Astrocyte (in vitro differentiated cells and primary cell): ENCODE results near the gene CELF5. TPM values are rescaled to one million over a fixed set of nuclear protein-coding genes. Genes with fewer than 3 reads are reported as not detected.

Experiments used
- total RNA-seq: library from RNA; stranded (reverse); gene quantifications from 2 replicates; pipeline ENCODE4 v1.2.1, GENCODE V29; 2021

The CELF5 gene
- total RNA-seq, 1 donor from 2014 or later, result 1.2 TPM

Other genes starting within 250 kb of the CELF5 start
- 0.11 TPM in 1 of 2 replicates, not detected in the other for gene TLE6, start 247.1 kb upstream of the CELF5 start, total RNA-seq
- 0.48 and 0.79 TPM in 2 replicates for gene TLE2, start 195.4 kb upstream of the CELF5 start, total RNA-seq
- gene TLE5, start 162.2 kb upstream of the CELF5 start, total RNA-seq, result 200 and 210 TPM in 2 replicates
- 39.9 and 41.0 TPM in 2 replicates for gene GNA11, start 130.3 kb upstream of the CELF5 start, total RNA-seq
- not detected in 2 replicates for gene GNA15, start 88.6 kb upstream of the CELF5 start, total RNA-seq
- not detected in 2 replicates for gene S1PR4, start 45.9 kb upstream of the CELF5 start, total RNA-seq
- gene NCLN, start 38.7 kb upstream of the CELF5 start, total RNA-seq, result 95.8 and 97.3 TPM in 2 replicates
- gene NFIC, start 141.9 kb downstream of the CELF5 start, total RNA-seq, result 38.3 and 49.8 TPM in 2 replicates